Neural cell (in vitro differentiated cells): ENCODE data around the gene EPB41L5. TPM values are rescaled to one million over a fixed set of nuclear protein-coding genes. Genes with fewer than 3 reads are reported as not detected.

Source experiments
- H2AFZ ChIP-seq: fragments of 200-600, 300-800 bp; sonication (generic), shearing (Covaris generic); 2 replicates; pipeline ENCODE4 v1.6.0; 2014; ENCODE audit warnings: low read depth, mild to moderate bottlenecking, antibody characterized with exemption, low read length, moderate library complexity
- H3F3A ChIP-seq: fragments of 200-600 bp; shearing (Covaris generic); 2 replicates; pipeline ENCODE4 v1.6.1; 2016; ENCODE audit warnings: mild to moderate bottlenecking, moderate library complexity, mixed read lengths, antibody characterized with exemption, low read length; ENCODE audit not compliant: insufficient read depth, poor library complexity, severe bottlenecking
- H3K27ac ChIP-seq: fragments of 200-600, 300-800 bp; sonication (generic), shearing (Covaris generic); 2 replicates; pipeline ENCODE4 v1.5.1; 2014; ENCODE audit warnings: mild to moderate bottlenecking, low read length, moderate library complexity
- H3K27me3 ChIP-seq: fragments of 300-800, 200-600 bp; sonication (generic), shearing (Covaris generic); 2 replicates; pipeline ENCODE4 v1.6.0; 2014; ENCODE audit warnings: mild to moderate bottlenecking, low read depth, low read length, moderate library complexity; ENCODE audit not compliant: insufficient read depth
- H3K36me3 ChIP-seq: fragments of 300-800, 200-600 bp; sonication (generic), shearing (Covaris generic); 2 replicates; pipeline ENCODE4 v1.5.1; 2014; ENCODE audit warnings: mild to moderate bottlenecking, antibody characterized with exemption, low read length, moderate library complexity; ENCODE audit not compliant: insufficient read depth
- H3K4me2 ChIP-seq: fragments of 300-800, 200-600 bp; sonication (generic), shearing (Covaris generic); 2 replicates; pipeline ENCODE4 v1.6.0; 2014; ENCODE audit warnings: mild to moderate bottlenecking, low read length
- H3K4me3 ChIP-seq: fragments of 300-800, 200-600 bp; sonication (generic), shearing (Covaris generic); 2 replicates; pipeline ENCODE4 v1.5.1; 2014; ENCODE audit warnings: mild to moderate bottlenecking, low read length, moderate library complexity
- H3K79me2 ChIP-seq: fragments of 200-600 bp; shearing (Covaris generic); replicated peaks from 2 replicates; pipeline ENCODE4 v1.6.0; 2014; ENCODE audit warnings: mild to moderate bottlenecking, low read length, moderate library complexity; ENCODE audit not compliant: insufficient read depth
- H3K9ac ChIP-seq: fragments of 300-800, 200-600 bp; sonication (generic), shearing (Covaris generic); 2 replicates; pipeline ENCODE4 v1.6.1; 2016; ENCODE audit warnings: mild to moderate bottlenecking, low read length, mixed read lengths
- H3K9me2 ChIP-seq: fragments of 200-600 bp; shearing (Covaris generic); 2 replicates; pipeline ENCODE4 v1.6.1; 2016; ENCODE audit warnings: mild to moderate bottlenecking, low read length, mixed read lengths; ENCODE audit not compliant: insufficient read depth
- H3K9me3 ChIP-seq: fragments of 200-600, 300-800 bp; sonication (generic), shearing (Covaris generic); 2 replicates; pipeline ENCODE4 v1.6.1; 2016; ENCODE audit warnings: mild to moderate bottlenecking, mixed run types, low read length, moderate library complexity, mixed read lengths
- H4K20me1 ChIP-seq: fragments of 200-600 bp; shearing (Covaris generic); 2 replicates; pipeline ENCODE4 v1.6.1; 2016; ENCODE audit warnings: mild to moderate bottlenecking, mixed run types; ENCODE audit not compliant: insufficient read depth
- EP300 ChIP-seq: fragments of 450-650 bp; conservative IDR thresholded peaks from 2 replicates; pipeline ENCODE4 v1.6.1; 2014; ENCODE audit warnings: antibody characterized with exemption, mild to moderate bottlenecking, moderate library complexity; ENCODE audit not compliant: poor library complexity, severe bottlenecking
- EZH2 ChIP-seq: fragments of 200-600, 300-800 bp; shearing (Covaris generic), sonication (generic); IDR thresholded peaks from 2 replicates; pipeline ENCODE4 v1.6.1; 2014; ENCODE audit warnings: antibody characterized with exemption, low read length, borderline replicate concordance, mild to moderate bottlenecking; ENCODE audit not compliant: insufficient read depth, poor library complexity, severe bottlenecking
- MXI1 ChIP-seq: fragments of 450-650 bp; conservative IDR thresholded peaks from 2 replicates; pipeline ENCODE4 v1.6.1; 2014; ENCODE audit warnings: antibody characterized with exemption, mild to moderate bottlenecking; ENCODE audit not compliant: poor library complexity, severe bottlenecking
- POLR2AphosphoS5 ChIP-seq: IDR thresholded peaks from 2 replicates; pipeline ENCODE4 v1.6.1; 2012
- RAD21 ChIP-seq: fragments of 450-650 bp; conservative IDR thresholded peaks from 2 replicates; pipeline ENCODE4 v1.6.1; 2014; ENCODE audit warnings: antibody characterized with exemption, mild to moderate bottlenecking, moderate library complexity
- SMC3 ChIP-seq: fragments of 450-650 bp; conservative IDR thresholded peaks from 2 replicates; pipeline ENCODE4 v1.6.1; 2014; ENCODE audit warnings: antibody characterized with exemption, mild to moderate bottlenecking, moderate library complexity; ENCODE audit not compliant: poor library complexity
- TAF1 ChIP-seq: IDR thresholded peaks from 2 replicates; pipeline ENCODE4 v1.6.1; 2012; ENCODE audit warnings: low read depth
- polyA plus RNA-seq: library from polyadenylated mRNA; depleted of rRNA; stranded (reverse); fragments of >200 nt; gene quantifications from 2 replicates; pipeline ENCODE4 v1.2.3, GENCODE V29; 2014
- TF ChIP-seq, protein P1 (sequence below): fragments of 450-650 bp; IDR thresholded peaks from 2 replicates; pipeline ENCODE4 v1.5.1; 2014; ENCODE audit warnings: antibody characterized with exemption, mild to moderate bottlenecking, moderate library complexity; ENCODE audit not compliant: poor library complexity, severe bottlenecking
- TF ChIP-seq, protein P2 (sequence below): IDR thresholded peaks from 2 replicates; pipeline ENCODE4 v1.6.1; 2012; ENCODE audit warnings: borderline replicate concordance

EPB41L5 gene
- polyA plus RNA-seq, 1 donor from 2014 or later = 32.9 TPM

GRCh38 chr2:120189189-120189588 is 176.3 kb downstream of the EPB41L5 start:
- Histone ChIP-seq H3K9me3 (peaks cover 7% of the 10 kb centered on the region), H3K9ac (no peak overlapping the region), H3K4me3 (no peak overlapping the region), H2AFZ (no peak overlapping the region), H3K27ac (no peak overlapping the region), H3F3A (no peaks in the 10 kb centered on the region), H4K20me1 (no peaks in the 10 kb centered on the region), H3K36me3 (no peaks in the 10 kb centered on the region), H3K79me2 (no peaks in the 10 kb centered on the region), H3K4me2 (no peak overlapping the region), H3K9me2 (no peaks in the 10 kb centered on the region), H3K27me3 (no peaks in the 10 kb centered on the region)
- TF ChIP-seq POLR2AphosphoS5 (no peak), EZH2 (no peak), RAD21 (no peak), MXI1 (no peak), TAF1 (no peak)

DNA sequence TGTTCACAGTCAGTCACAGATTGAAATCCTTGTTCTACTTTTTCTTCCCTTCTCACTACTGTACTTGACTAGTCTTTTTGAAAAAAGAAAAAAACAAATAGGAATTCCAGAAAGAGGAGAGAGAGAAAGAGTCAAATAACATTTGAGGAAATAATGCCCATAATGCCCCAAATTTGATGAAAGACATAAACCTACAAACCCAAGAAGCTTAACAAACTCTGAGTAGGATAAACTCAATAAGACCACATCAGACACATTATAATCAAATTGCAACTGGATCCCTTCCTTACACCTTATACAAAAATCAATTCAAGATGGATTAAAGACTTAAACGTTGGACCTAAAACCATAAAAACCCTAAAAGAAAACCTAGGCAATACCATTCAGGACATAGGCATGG is 179.4 kb downstream of the EPB41L5 start:
- Histone ChIP-seq H3K9me3 (peaks cover 7% of the 10 kb centered on the region), H3F3A (no peaks in the 10 kb centered on the region), H2AFZ (no peak overlapping the region), H3K27ac (no peak overlapping the region), H3K9me2 (no peaks in the 10 kb centered on the region), H3K79me2 (no peaks in the 10 kb centered on the region), H3K4me3 (no peak overlapping the region), H3K27me3 (no peaks in the 10 kb centered on the region), H4K20me1 (no peaks in the 10 kb centered on the region), H3K9ac (no peak overlapping the region), H3K36me3 (no peaks in the 10 kb centered on the region), H3K4me2 (no peak overlapping the region)
- TF ChIP-seq, protein P1, sequence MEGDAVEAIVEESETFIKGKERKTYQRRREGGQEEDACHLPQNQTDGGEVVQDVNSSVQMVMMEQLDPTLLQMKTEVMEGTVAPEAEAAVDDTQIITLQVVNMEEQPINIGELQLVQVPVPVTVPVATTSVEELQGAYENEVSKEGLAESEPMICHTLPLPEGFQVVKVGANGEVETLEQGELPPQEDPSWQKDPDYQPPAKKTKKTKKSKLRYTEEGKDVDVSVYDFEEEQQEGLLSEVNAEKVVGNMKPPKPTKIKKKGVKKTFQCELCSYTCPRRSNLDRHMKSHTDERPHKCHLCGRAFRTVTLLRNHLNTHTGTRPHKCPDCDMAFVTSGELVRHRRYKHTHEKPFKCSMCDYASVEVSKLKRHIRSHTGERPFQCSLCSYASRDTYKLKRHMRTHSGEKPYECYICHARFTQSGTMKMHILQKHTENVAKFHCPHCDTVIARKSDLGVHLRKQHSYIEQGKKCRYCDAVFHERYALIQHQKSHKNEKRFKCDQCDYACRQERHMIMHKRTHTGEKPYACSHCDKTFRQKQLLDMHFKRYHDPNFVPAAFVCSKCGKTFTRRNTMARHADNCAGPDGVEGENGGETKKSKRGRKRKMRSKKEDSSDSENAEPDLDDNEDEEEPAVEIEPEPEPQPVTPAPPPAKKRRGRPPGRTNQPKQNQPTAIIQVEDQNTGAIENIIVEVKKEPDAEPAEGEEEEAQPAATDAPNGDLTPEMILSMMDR = no peak
- TF ChIP-seq, protein P2, sequence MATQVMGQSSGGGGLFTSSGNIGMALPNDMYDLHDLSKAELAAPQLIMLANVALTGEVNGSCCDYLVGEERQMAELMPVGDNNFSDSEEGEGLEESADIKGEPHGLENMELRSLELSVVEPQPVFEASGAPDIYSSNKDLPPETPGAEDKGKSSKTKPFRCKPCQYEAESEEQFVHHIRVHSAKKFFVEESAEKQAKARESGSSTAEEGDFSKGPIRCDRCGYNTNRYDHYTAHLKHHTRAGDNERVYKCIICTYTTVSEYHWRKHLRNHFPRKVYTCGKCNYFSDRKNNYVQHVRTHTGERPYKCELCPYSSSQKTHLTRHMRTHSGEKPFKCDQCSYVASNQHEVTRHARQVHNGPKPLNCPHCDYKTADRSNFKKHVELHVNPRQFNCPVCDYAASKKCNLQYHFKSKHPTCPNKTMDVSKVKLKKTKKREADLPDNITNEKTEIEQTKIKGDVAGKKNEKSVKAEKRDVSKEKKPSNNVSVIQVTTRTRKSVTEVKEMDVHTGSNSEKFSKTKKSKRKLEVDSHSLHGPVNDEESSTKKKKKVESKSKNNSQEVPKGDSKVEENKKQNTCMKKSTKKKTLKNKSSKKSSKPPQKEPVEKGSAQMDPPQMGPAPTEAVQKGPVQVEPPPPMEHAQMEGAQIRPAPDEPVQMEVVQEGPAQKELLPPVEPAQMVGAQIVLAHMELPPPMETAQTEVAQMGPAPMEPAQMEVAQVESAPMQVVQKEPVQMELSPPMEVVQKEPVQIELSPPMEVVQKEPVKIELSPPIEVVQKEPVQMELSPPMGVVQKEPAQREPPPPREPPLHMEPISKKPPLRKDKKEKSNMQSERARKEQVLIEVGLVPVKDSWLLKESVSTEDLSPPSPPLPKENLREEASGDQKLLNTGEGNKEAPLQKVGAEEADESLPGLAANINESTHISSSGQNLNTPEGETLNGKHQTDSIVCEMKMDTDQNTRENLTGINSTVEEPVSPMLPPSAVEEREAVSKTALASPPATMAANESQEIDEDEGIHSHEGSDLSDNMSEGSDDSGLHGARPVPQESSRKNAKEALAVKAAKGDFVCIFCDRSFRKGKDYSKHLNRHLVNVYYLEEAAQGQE = no peak
- TF ChIP-seq SMC3 (no peak), EZH2 (no peak), TAF1 (no peak), POLR2AphosphoS5 (no peak), RAD21 (no peak), EP300 (no peak), MXI1 (no peak)
